Activated CD4-positive, CD25-positive, alpha-beta regulatory T cell treated with anti-CD3 and anti-CD28 coated beads, Interleukin-2, amount 50 U/mL, for 72 hours (primary cell): ENCODE measurements around the gene SIM1.

Experiments used
- DNase-seq: peaks from one replicate; pipeline ENCODE4 v3.0.0; 2021

Gene SIM1

GRCh38 chr6:100456141-100456907 is 8.4 kb downstream of the SIM1 start:
- no peak for DNase-seq

- DNase-seq = no peak
Observed at GRCh38 chr6:100455230-100456124, 9.2 kb downstream of the SIM1 start.

GRCh38 chr6:100454551-100455229 is 10.0 kb downstream of the SIM1 start:
- no peak for DNase-seq

GRCh38 chr6:100453701-100454521 is 10.8 kb downstream of the SIM1 start:
- no peak for DNase-seq

GRCh38 chr6:100452998-100453397 is 11.7 kb downstream of the SIM1 start:
- no peak for DNase-seq

- no peak for DNase-seq
Observed at GRCh38 chr6:100451577-100451976, 13.1 kb downstream of the SIM1 start.

GRCh38 chr6:100449239-100449691 is 15.5 kb downstream of the SIM1 start:
- DNase-seq = no peak

GRCh38 chr6:100447900-100448748 is 16.6 kb downstream of the SIM1 start:
- DNase-seq = no peak

- no peak for DNase-seq
Observed at GRCh38 chr6:100447081-100447899, 17.4 kb downstream of the SIM1 start.

GRCh38 chr6:100446115-100447080 is 18.3 kb downstream of the SIM1 start:
- no peak for DNase-seq

- DNase-seq = no peak
Observed at GRCh38 chr6:100445512-100445911, 19.2 kb downstream of the SIM1 start.

- no peak for DNase-seq
Observed at GRCh38 chr6:100440935-100441334, 23.8 kb downstream of the SIM1 start.

GRCh38 chr6:100435299-100435698 is 29.4 kb downstream of the SIM1 start:
- DNase-seq = no peak

GRCh38 chr6:100433726-100434435 is 30.8 kb downstream of the SIM1 start:
- no peak for DNase-seq

GRCh38 chr6:100432136-100432535 is 32.6 kb downstream of the SIM1 start:
- no peak for DNase-seq

- DNase-seq = no peak
Observed at GRCh38 chr6:100430962-100431361, 33.8 kb downstream of the SIM1 start.

GRCh38 chr6:100427452-100427851 is 37.3 kb downstream of the SIM1 start:
- DNase-seq = no peak

GRCh38 chr6:100426744-100427338 is 37.9 kb downstream of the SIM1 start:
- no peak for DNase-seq
